IPS-18c (cell line): ENCODE results near the gene LRMDA.

Experiments
- H3K4me3 ChIP-seq: 2 replicates; pipeline ENCODE4 v1.7.0; 2013; ENCODE audit warnings: low read depth, mild to moderate bottlenecking, low read length, moderate library complexity; ENCODE audit not compliant: insufficient read depth
- H3K9me3 ChIP-seq: one replicate; pipeline ENCODE4 v1.6.1; 2013; ENCODE audit warnings: mild to moderate bottlenecking, low read length, moderate library complexity; ENCODE audit not compliant: control insufficient read depth, insufficient read depth

The LRMDA gene

GRCh38 chr10:76353237-76353851 lies 921.9 kb downstream of the LRMDA start:
- no peak overlapping the region for H3K4me3 ChIP-seq
- no peaks in the 10 kb centered on the region for H3K9me3 ChIP-seq

GRCh38 chr10:76354212-76354738 lies 922.9 kb downstream of the LRMDA start:
- H3K4me3 ChIP-seq = no peak overlapping the region

DNA sequence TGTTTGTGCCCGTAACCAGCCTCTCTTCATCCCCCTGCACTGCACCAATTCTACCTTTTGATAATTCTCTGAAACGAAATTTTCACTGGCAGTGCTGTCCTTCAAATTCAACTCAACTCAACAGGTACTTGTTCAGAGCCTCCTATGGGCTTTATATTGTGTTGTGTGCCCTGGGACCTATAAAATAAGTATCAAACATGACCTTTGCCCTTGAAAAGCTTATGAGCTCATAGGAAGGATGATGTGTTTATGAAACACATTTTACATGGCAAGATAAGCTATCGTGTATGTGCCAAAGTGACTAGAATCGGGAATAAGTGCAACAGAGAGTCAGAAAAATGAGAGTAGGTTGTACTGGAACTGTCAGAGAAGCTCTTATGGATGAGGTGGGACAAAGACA lies 923.5 kb downstream of the LRMDA start:
- H3K9me3 ChIP-seq = no peaks in the 10 kb centered on the region
- no peak overlapping the region for H3K4me3 ChIP-seq

More at GRCh38 chr10:76354212-76354738, 922.9 kb downstream of the LRMDA start:
- no peaks in the 10 kb centered on the region for H3K9me3 ChIP-seq

DNA sequence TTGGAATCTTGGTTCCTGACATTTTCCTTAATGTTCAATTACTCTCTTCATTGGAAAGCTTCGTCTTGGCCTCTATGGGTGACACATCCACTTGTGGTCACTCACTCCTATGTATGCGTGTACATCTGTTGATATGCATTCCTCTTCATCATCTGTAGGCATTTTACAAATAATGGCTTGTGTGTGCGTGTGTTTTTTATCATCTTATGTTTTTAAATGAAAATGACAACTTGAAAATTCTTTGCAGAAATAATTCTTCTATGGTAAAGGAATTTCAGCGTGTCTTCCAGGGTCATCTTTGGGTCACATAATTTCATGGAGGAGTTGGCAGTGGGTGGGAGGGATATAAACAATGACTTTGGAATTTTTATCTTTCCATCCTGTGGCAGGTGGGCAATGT lies 925.1 kb downstream of the LRMDA start:
- Histone ChIP-seq H3K9me3 (no peaks in the 10 kb centered on the region), H3K4me3 (no peak overlapping the region)

GRCh38 chr10:76357726-76358415 lies 926.4 kb downstream of the LRMDA start:
- Histone ChIP-seq H3K9me3 (no peaks in the 10 kb centered on the region), H3K4me3 (no peak overlapping the region)

DNA sequence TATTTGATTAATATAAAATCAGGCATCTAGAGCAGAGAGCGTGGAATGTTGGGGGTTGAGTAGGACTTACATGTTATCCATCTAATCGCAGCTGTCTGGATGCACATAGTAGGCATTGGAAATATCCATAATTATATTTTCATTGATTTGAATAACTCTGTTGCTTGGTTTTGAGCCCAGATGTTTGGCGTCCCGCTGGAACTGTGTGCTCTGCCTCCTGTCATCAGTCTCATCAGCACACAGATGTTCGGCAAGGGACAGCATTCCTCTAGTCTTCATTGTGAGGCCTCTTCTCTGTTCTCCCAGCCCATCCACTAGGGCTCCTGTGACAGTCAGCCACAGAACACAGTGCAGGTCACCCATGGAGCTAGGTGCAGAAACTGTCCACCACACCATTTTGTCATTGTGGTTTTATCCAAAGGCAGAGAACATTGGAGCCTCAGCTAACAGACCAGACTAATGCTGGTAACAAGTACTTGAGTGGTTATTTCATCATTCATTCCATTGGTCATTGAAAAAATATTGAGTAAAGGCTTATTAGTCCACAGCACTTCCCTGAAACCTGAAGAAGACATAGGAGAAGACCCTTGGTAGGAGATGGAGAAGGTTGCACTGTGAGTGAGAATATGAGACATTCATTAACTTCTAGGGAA lies 927.4 kb downstream of the LRMDA start:
- H3K9me3 ChIP-seq = no peaks in the 10 kb centered on the region

DNA sequence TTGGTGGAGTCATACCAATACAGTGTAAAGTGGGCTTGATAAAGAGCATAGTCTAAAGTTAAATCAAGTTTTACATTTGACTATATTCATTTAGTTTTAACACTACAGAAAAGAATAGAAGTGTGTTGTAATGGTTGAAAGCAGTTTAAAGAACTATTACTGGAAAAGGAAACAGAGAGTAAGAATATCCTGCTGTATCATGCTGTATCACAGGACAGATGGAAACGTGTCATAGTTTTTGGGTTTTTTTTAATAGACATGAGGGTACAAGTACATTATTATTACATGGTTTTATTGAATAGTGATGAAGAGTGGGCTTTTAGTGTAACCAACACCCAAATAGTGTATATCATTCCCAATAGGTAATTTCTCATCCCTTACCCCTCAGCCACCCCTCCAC lies 944.3 kb downstream of the LRMDA start:
- no peaks in the 10 kb centered on the region for H3K9me3 ChIP-seq
- no peak overlapping the region for H3K4me3 ChIP-seq

More for the DNA sequence above, 927.4 kb downstream of the LRMDA start:
- no peak overlapping the region for H3K4me3 ChIP-seq

DNA sequence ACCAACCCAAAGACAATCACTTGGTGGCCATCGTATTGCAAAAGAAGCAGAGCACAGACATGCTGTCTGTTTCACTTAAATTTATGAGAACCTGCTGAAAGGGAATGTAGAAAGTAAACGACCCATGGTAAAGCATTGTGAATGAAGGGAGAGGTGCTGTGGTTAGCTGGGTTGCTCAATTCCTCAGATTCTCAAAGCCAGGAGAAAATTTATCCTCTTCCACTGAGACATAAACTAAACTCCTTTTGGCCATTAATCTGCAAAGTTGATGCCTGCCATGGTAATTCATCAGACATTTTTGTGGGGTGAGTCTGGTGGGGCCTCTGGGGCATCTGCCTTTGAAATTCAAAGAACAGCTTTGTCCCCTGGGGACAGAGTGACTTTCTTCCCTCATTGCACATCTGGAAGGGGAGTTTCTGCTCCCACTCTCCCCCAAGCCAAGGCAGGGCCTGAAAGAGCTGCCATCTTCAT lies 951.0 kb downstream of the LRMDA start:
- Histone ChIP-seq H3K9me3 (no peaks in the 10 kb centered on the region), H3K4me3 (no peak overlapping the region)

DNA sequence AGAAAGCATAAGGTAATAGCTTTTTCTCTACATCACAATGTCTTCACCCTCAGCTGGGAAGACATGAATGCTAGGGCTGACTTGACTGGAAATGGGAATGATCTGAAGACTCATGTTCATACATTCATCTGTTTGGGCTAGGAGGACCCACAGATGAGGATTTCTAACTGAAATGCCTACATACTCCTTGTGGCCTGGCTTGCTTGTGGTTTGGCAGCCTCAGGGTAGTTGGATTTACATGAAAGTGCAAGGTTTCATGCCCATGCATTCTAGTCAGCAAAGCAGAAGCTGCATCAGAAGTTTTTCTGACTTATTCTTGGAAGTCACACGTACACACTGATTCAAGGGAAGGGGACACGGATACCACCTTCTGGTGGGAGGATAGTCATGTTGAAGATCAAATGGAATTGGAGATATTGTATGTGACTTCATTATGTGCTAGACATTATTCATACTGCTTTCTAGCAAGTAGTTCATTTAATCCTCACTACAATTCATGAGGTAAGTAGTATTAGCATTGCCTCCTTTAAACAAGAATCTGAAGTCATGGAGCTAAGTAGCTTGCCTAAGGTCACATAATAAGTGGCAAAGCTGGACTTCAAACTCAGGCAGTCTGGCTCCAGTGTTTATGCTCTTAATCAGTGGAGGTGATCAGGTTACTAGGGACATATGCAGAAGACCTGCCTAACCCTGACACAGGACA lies 957.0 kb downstream of the LRMDA start:
- no peaks in the 10 kb centered on the region for H3K9me3 ChIP-seq
- no peak overlapping the region for H3K4me3 ChIP-seq

DNA sequence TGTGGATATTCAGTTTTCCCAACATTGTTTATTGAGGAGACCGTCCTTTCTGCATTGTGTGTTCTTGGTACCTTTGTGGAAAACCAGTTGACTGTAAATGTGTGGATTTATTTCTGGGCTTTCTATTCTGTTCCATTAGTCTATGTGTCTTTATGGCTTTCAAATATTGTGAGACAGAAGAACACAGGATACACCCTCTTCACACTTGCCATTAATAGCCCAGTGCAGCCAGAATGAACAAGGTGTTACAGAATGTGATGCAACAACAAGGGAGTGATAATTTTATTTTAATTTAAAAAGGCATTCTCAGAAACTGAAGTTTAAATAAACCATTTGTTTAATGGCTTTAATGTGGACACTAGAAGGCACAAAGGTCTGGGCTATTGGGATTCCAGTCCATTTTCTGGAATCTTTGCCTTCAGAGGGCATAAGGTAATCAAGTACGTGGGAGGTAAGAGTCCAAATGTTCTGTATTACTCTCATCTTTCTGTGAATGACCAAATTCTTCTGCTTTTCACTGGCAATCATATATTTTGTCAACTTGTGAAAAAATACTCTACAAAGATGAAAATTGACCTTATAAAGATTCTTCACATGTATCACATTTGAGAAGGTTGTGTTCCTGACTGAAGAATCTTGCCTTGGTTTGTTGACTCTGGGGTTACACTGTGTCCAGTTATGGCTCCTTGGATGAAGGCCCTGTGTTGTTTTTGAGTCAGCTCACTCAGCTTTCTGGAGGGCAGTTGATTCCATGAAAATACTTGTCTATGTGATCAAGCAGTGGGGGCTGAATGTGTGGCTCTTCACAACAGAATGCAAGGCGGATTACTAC lies 962.7 kb downstream of the LRMDA start:
- H3K4me3 ChIP-seq = no peak overlapping the region

DNA sequence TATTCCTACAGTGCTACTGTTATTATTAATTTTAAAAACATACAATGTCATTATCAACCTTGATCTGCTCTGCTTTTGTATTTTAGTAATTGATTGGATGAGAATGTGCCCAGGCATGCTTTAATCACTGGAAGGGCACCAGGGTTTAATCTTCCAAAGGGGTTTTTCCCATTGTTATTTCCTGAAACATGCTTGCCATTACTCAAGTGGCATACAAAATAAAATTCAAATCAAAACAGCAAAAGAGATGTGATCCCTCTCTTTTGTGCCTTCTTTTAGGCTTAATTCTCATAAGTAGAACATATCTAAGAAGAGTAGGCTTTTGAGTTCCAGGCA lies 963.3 kb downstream of the LRMDA start:
- Histone ChIP-seq H3K4me3 (no peak overlapping the region), H3K9me3 (no peaks in the 10 kb centered on the region)

More for the DNA sequence above, 962.7 kb downstream of the LRMDA start:
- H3K9me3 ChIP-seq = no peaks in the 10 kb centered on the region

DNA sequence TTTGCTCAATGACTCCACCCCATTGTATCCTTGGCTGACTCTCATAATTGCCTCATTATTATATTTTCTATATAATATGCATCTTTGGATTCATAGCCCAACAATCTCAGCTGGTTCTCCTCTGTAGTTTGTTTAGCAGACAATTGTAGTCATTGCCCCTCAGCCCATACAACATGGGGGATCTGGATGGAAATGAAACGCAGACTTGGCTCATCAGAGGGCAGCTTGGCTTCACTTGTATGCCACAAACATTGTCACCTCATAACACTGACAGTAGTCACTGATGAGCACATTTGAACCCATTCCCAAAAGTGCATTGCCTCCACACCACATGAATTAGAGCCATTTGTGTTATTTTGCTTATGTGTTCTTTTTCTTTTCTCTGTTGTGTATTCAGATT lies 963.8 kb downstream of the LRMDA start:
- no peaks in the 10 kb centered on the region for H3K9me3 ChIP-seq

GRCh38 chr10:76396134-76396533 lies 964.7 kb downstream of the LRMDA start:
- Histone ChIP-seq H3K9me3 (no peaks in the 10 kb centered on the region), H3K4me3 (no peak overlapping the region)

More for the DNA sequence above, 963.8 kb downstream of the LRMDA start:
- no peak overlapping the region for H3K4me3 ChIP-seq

GRCh38 chr10:76397181-76398042 lies 966.0 kb downstream of the LRMDA start:
- H3K9me3 ChIP-seq = no peaks in the 10 kb centered on the region

GRCh38 chr10:76398043-76398710 lies 966.8 kb downstream of the LRMDA start:
- H3K9me3 ChIP-seq = no peaks in the 10 kb centered on the region
- no peak overlapping the region for H3K4me3 ChIP-seq

More at GRCh38 chr10:76397181-76398042, 966.0 kb downstream of the LRMDA start:
- H3K4me3 ChIP-seq = no peak overlapping the region
